DMS79 (cell line): ENCODE measurements around the gene MYOC.
"Not testable (repeated sequence)": the region's sequence is repeated elsewhere in the genome, so short reads cannot be mapped to it uniquely, and the experiment has no call there.

Experiments
- DNase-seq: peaks from one replicate; lab custom pipeline; 2025; lab: John Stamatoyannopoulos, UW

MYOC gene

GRCh38 chr1:171606402-171606941 lies 46.0 kb downstream of the MYOC start:
- DNase-seq, result no peak

GRCh38 chr1:171603042-171603441 lies 49.4 kb downstream of the MYOC start:
- not testable (repeated sequence) for DNase-seq

- no peak for DNase-seq
Measured at GRCh38 chr1:171600862-171601261, 51.6 kb downstream of the MYOC start.

GRCh38 chr1:171600310-171600709 lies 52.2 kb downstream of the MYOC start:
- not testable (repeated sequence) for DNase-seq

- DNase-seq, result no peak
Measured at GRCh38 chr1:171597203-171597602, 55.3 kb downstream of the MYOC start.

GRCh38 chr1:171596705-171597104 lies 55.8 kb downstream of the MYOC start:
- no peak for DNase-seq

GRCh38 chr1:171596119-171596518 lies 56.4 kb downstream of the MYOC start:
- DNase-seq, result no peak

GRCh38 chr1:171595324-171595723 lies 57.2 kb downstream of the MYOC start:
- no peak for DNase-seq

- DNase-seq, result no peak
Measured at GRCh38 chr1:171590022-171590421, 62.5 kb downstream of the MYOC start.

GRCh38 chr1:171588230-171588629 lies 64.3 kb downstream of the MYOC start:
- DNase-seq, result no peak

GRCh38 chr1:171585715-171586114 lies 66.8 kb downstream of the MYOC start:
- DNase-seq, result no peak
